Measurements from ENCODE around the gene SLC35D1.

GRCh38 chr1:67088440-67088839, 34.5 kb upstream of the SLC35D1 start:
- TF ChIP-seq EZH2phosphoT487 (IDR thresholded peaks at IDR 0.05) (no peak), CTCF (IDR thresholded peaks at IDR 0.05) (no peak)

Data from neural progenitor cell (in vitro differentiated cells).